WTC11 (cell line): ENCODE results near the gene BFAR. TPM values are rescaled to one million over a fixed set of nuclear protein-coding genes. Genes with fewer than 3 reads are reported as not detected.

Experiments
- ATAC-seq: fragments of 200-7000 bp; cut with Tn5 transposase; 2 replicates; pipeline ENCODE4 v1.10.0; 2021; ENCODE audit warnings: mild to moderate bottlenecking, moderate library complexity
- CTCF ChIA-PET: fragments of 300-600 bp; sonication (Branson Sonifier 250); formaldehyde crosslinking; loops from one replicate; lab custom pipeline; 2021; ENCODE audit warnings: antibody characterized with exemption; lab: Charles Lee
- POLR2A ChIA-PET: fragments of 350-600 bp; sonication (Branson Sonifier 250); formaldehyde crosslinking; loops from one replicate; lab custom pipeline; 2021; ENCODE audit warnings: antibody characterized with exemption; lab: Charles Lee
- DNase-seq: peaks from one replicate; pipeline ENCODE4 v3.0.0; 2021; ENCODE audit warnings: low spot score
- H3K27ac Mint-ChIP-seq: 2 replicates; pipeline ENCODE4 v1.8.0; 2021; ENCODE audit warnings: mixed read lengths
- H3K27me3 Mint-ChIP-seq: 2 replicates; pipeline ENCODE4 v1.8.0; 2021; ENCODE audit warnings: low read depth, mild to moderate bottlenecking, moderate library complexity, mixed read lengths
- H3K36me3 Mint-ChIP-seq: 2 replicates; pipeline ENCODE4 v1.8.0; 2021; ENCODE audit warnings: mixed read lengths
- H3K4me1 Mint-ChIP-seq: 2 replicates; pipeline ENCODE4 v1.8.0; 2022; ENCODE audit warnings: mixed read lengths
- H3K4me3 Mint-ChIP-seq: 2 replicates; pipeline ENCODE4 v1.8.0; 2021; ENCODE audit warnings: mild to moderate bottlenecking, moderate library complexity, mixed read lengths
- H3K9me3 Mint-ChIP-seq: 2 replicates; pipeline ENCODE4 v1.8.0; 2021; ENCODE audit warnings: mixed read lengths
- CREM ChIP-seq: sonication (generic); formaldehyde crosslinking; IDR thresholded peaks from 2 replicates; pipeline ENCODE4 v1.8.1; 2022; ENCODE audit warnings: mild to moderate bottlenecking, missing genetic modification reagents, moderate library complexity
- ESRRA ChIP-seq: sonication (generic); formaldehyde crosslinking; IDR thresholded peaks from 2 replicates; pipeline ENCODE4 v1.8.1; 2022; ENCODE audit warnings: mild to moderate bottlenecking, missing genetic modification reagents, borderline replicate concordance
- ETV6 ChIP-seq: sonication (generic); formaldehyde crosslinking; IDR thresholded peaks from 2 replicates; pipeline ENCODE4 v1.8.1; 2022; ENCODE audit warnings: mild to moderate bottlenecking, missing genetic modification reagents
- FOXK1 ChIP-seq: sonication (generic); formaldehyde crosslinking; IDR thresholded peaks from 2 replicates; pipeline ENCODE4 v1.8.0; 2022; ENCODE audit warnings: mild to moderate bottlenecking, moderate library complexity, missing genetic modification reagents
- FOXP1 ChIP-seq: sonication (generic); formaldehyde crosslinking; IDR thresholded peaks from 2 replicates; pipeline ENCODE4 v1.8.0; 2022; ENCODE audit warnings: missing genetic modification reagents, mild to moderate bottlenecking, moderate library complexity, borderline replicate concordance
- GABPB1 ChIP-seq: sonication (generic); formaldehyde crosslinking; IDR thresholded peaks from 2 replicates; pipeline ENCODE4 v1.8.1; 2023; ENCODE audit warnings: mild to moderate bottlenecking, missing genetic modification reagents
- GTF2I ChIP-seq: fragments of 250-450 bp; sonication (Bioruptor Pico); conservative IDR thresholded peaks from 2 replicates; pipeline ENCODE4 v1.4.0; 2021; ENCODE audit warnings: mild to moderate bottlenecking
- KAT7 ChIP-seq: sonication (generic); formaldehyde crosslinking; IDR thresholded peaks from 2 replicates; pipeline ENCODE4 v1.8.1; 2023; ENCODE audit warnings: missing genetic modification reagents, mild to moderate bottlenecking, borderline replicate concordance
- NFATC4 ChIP-seq: fragments of 250-450 bp; sonication (Bioruptor Pico); IDR thresholded peaks from 2 replicates; pipeline ENCODE4 v1.9.0; 2021; ENCODE audit warnings: mild to moderate bottlenecking
- NFYB ChIP-seq: sonication (generic); formaldehyde crosslinking; conservative IDR thresholded peaks from 2 replicates; pipeline ENCODE4 v1.8.0; 2022; ENCODE audit warnings: low read depth, missing genetic modification reagents
- OVOL2 ChIP-seq: fragments of 250-450 bp; sonication (Bioruptor Pico); IDR thresholded peaks from 2 replicates; pipeline ENCODE4 v1.9.0; 2021; ENCODE audit warnings: mild to moderate bottlenecking, borderline replicate concordance
- SP1 ChIP-seq: sonication (generic); formaldehyde crosslinking; conservative IDR thresholded peaks from 2 replicates; pipeline ENCODE4 v1.8.1; 2022; ENCODE audit warnings: missing genetic modification reagents
- ZBTB21 ChIP-seq: sonication (generic); formaldehyde crosslinking; IDR thresholded peaks from 2 replicates; pipeline ENCODE4 v1.8.1; 2023; ENCODE audit warnings: mild to moderate bottlenecking, missing genetic modification reagents, borderline replicate concordance
- ZNF138 ChIP-seq: sonication (generic); formaldehyde crosslinking; conservative IDR thresholded peaks from 2 replicates; pipeline ENCODE4 v1.8.1; 2022; ENCODE audit warnings: mild to moderate bottlenecking, moderate library complexity, missing genetic modification reagents
- ZNF219 ChIP-seq: sonication (generic); formaldehyde crosslinking; IDR thresholded peaks from 2 replicates; pipeline ENCODE4 v1.8.0; 2023; ENCODE audit warnings: missing genetic modification reagents, mild to moderate bottlenecking, borderline replicate concordance
- ZNF416 ChIP-seq: fragments of 250-450 bp; sonication (Bioruptor Pico); IDR thresholded peaks from 2 replicates; pipeline ENCODE4 v1.9.0; 2021; ENCODE audit warnings: mild to moderate bottlenecking, inconsistent platforms
- ZNF671 ChIP-seq: fragments of 250-450 bp; sonication (Bioruptor Pico); IDR thresholded peaks from 2 replicates; pipeline ENCODE4 v1.8.0; 2021; ENCODE audit warnings: mild to moderate bottlenecking
- total RNA-seq: library from RNA; stranded (reverse); gene quantifications from 3 replicates; pipeline ENCODE4 v1.2.3, GENCODE V29; 2021
- TF ChIP-seq, protein P1 (sequence below): sonication (generic); formaldehyde crosslinking; IDR thresholded peaks from 2 replicates; pipeline ENCODE4 v1.8.0; 2023; ENCODE audit warnings: mild to moderate bottlenecking, missing genetic modification reagents
- TF ChIP-seq, protein P2 (sequence below): sonication (generic); formaldehyde crosslinking; IDR thresholded peaks from 2 replicates; pipeline ENCODE4 v1.8.0; 2022; ENCODE audit warnings: mild to moderate bottlenecking, missing genetic modification reagents
- TF ChIP-seq, protein P3 (sequence below): sonication (generic); formaldehyde crosslinking; IDR thresholded peaks from 2 replicates; pipeline ENCODE4 v1.8.1; 2022; ENCODE audit warnings: mild to moderate bottlenecking, moderate library complexity, missing genetic modification reagents
- TF ChIP-seq, protein P4 (sequence below): sonication (generic); formaldehyde crosslinking; IDR thresholded peaks from 2 replicates; pipeline ENCODE4 v1.8.0; 2023; ENCODE audit warnings: missing genetic modification reagents
- TF ChIP-seq, protein P5 (sequence below): sonication (generic); formaldehyde crosslinking; IDR thresholded peaks from 2 replicates; pipeline ENCODE4 v1.8.0; 2022; ENCODE audit warnings: mild to moderate bottlenecking, missing genetic modification reagents
- TF ChIP-seq, protein P6 (sequence below): sonication (generic); formaldehyde crosslinking; IDR thresholded peaks from 2 replicates; pipeline ENCODE4 v1.8.1; 2022; ENCODE audit warnings: mild to moderate bottlenecking, missing genetic modification reagents, moderate library complexity, borderline replicate concordance
- TF ChIP-seq, protein P7 (sequence below): sonication (generic); formaldehyde crosslinking; IDR thresholded peaks from 2 replicates; pipeline ENCODE4 v1.8.0; 2023; ENCODE audit warnings: missing genetic modification reagents, mild to moderate bottlenecking, borderline replicate concordance

Gene BFAR
- total RNA-seq, 1 experiment from 2014 or later, result 70.3 TPM

DNA sequence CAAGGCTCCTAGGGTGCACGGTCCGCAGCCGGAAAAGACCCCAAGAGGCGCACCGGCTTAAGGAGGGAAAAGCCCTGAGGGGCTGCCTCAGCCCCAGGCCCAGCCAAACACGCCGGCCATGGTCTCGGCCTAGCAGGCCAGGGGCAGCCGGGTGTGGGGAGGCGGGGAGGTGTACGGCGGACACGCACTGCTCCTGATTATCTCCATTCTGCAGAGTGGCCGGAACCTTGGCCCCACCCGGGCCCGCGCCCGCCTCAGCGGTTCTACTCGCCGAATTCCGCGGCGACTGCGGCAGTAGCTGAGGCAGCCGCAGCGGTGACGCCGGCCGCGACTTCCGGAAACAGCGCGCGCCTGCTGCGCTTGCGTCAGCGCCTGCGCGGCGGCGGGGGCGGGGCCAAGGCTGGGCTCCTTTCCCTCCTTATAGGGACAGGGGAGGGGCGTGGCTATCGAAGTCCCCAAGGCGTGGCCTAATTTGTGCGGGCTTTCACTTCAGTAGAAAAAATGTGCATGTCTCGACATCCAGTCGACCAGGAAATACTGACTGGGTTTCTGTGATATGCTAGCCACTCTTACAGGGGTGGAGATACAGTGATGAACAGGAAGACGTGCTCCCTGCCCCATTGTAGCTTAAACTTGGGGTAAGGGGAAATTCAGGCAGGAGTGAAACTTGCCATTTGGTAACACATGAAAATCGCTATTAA is 2.7 kb upstream of the BFAR start, which contains the start of gene PARN:
TSS of gene PARN (minus strand) at position 342 of the 701 bp plus-strand sequence. CDS start at position 207, 135 bp downstream.
- ATAC-seq, result peak; percentile 60
- no peaks in the 10 kb centered on the region for H3K27me3 Mint-ChIP-seq
- H3K4me1 Mint-ChIP-seq, result peaks cover 24% of the 10 kb centered on the region
- no peaks in the 10 kb centered on the region for H3K9me3 Mint-ChIP-seq
- DNase-seq, result peak; percentile 98
- H3K4me3 Mint-ChIP-seq, result peak within 1 kb of the TSS; percentile 95
- H3K27ac Mint-ChIP-seq, result peak within 1 kb of the TSS; percentile 99
- H3K36me3 Mint-ChIP-seq, result peaks cover 31% of the 10 kb centered on the region
- POLR2A ChIA-PET, result interaction anchor here (0.6 to 1.5 kb wide), 4 partner anchors 11 to 755 kb away, joined by 3 to 11 read pairs (median 5); no protein-coding TSS in a partner anchor
- CTCF ChIA-PET, result interaction anchor here (0.6 to 1.1 kb wide), 3 partner anchors 13 to 710 kb away, joined by 3 read pairs; partner anchors contain the start of gene ERCC4
- TF ChIP-seq, protein P1, sequence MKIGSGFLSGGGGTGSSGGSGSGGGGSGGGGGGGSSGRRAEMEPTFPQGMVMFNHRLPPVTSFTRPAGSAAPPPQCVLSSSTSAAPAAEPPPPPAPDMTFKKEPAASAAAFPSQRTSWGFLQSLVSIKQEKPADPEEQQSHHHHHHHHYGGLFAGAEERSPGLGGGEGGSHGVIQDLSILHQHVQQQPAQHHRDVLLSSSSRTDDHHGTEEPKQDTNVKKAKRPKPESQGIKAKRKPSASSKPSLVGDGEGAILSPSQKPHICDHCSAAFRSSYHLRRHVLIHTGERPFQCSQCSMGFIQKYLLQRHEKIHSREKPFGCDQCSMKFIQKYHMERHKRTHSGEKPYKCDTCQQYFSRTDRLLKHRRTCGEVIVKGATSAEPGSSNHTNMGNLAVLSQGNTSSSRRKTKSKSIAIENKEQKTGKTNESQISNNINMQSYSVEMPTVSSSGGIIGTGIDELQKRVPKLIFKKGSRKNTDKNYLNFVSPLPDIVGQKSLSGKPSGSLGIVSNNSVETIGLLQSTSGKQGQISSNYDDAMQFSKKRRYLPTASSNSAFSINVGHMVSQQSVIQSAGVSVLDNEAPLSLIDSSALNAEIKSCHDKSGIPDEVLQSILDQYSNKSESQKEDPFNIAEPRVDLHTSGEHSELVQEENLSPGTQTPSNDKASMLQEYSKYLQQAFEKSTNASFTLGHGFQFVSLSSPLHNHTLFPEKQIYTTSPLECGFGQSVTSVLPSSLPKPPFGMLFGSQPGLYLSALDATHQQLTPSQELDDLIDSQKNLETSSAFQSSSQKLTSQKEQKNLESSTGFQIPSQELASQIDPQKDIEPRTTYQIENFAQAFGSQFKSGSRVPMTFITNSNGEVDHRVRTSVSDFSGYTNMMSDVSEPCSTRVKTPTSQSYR (CRISPR knock-in tag), result no peak
- TF ChIP-seq, protein P2, sequence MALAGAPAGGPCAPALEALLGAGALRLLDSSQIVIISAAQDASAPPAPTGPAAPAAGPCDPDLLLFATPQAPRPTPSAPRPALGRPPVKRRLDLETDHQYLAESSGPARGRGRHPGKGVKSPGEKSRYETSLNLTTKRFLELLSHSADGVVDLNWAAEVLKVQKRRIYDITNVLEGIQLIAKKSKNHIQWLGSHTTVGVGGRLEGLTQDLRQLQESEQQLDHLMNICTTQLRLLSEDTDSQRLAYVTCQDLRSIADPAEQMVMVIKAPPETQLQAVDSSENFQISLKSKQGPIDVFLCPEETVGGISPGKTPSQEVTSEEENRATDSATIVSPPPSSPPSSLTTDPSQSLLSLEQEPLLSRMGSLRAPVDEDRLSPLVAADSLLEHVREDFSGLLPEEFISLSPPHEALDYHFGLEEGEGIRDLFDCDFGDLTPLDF (CRISPR knock-in tag), result peak; percentile 77; the same call in 1 of the 2 replicates
- peak; percentile 83 for TF ChIP-seq SP1 (CRISPR knock-in tag)
- TF ChIP-seq, protein P3, sequence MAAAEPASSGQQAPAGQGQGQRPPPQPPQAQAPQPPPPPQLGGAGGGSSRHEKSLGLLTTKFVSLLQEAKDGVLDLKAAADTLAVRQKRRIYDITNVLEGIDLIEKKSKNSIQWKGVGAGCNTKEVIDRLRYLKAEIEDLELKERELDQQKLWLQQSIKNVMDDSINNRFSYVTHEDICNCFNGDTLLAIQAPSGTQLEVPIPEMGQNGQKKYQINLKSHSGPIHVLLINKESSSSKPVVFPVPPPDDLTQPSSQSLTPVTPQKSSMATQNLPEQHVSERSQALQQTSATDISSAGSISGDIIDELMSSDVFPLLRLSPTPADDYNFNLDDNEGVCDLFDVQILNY, result peak; percentile 70; the same call in 1 of the 2 replicates
- TF ChIP-seq GTF2I (CRISPR knock-in tag), result no peak
- TF ChIP-seq NFATC4 (CRISPR knock-in tag), result peak; percentile 61; the same call in 1 of the 2 replicates
- TF ChIP-seq OVOL2 (CRISPR knock-in tag), result no peak
- no peak for TF ChIP-seq ZNF138 (CRISPR knock-in tag)
- no peak for TF ChIP-seq ZNF671 (CRISPR knock-in tag)
- no peak for TF ChIP-seq ZNF219 (CRISPR knock-in tag)
- TF ChIP-seq NFYB (CRISPR knock-in tag), result no peak
- TF ChIP-seq ETV6, result peak; percentile 83; the same call in 1 of the 2 replicates
- TF ChIP-seq GABPB1 (CRISPR knock-in tag), result peak; percentile 97
- TF ChIP-seq, protein P4, sequence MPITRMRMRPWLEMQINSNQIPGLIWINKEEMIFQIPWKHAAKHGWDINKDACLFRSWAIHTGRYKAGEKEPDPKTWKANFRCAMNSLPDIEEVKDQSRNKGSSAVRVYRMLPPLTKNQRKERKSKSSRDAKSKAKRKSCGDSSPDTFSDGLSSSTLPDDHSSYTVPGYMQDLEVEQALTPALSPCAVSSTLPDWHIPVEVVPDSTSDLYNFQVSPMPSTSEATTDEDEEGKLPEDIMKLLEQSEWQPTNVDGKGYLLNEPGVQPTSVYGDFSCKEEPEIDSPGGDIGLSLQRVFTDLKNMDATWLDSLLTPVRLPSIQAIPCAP, result peak; percentile 53; the same call in 1 of the 2 replicates
- peak; percentile 33; the same call in 1 of the 2 replicates for TF ChIP-seq FOXP1
- TF ChIP-seq ZBTB21, result peak; percentile 94
- peak; percentile 97 for TF ChIP-seq FOXK1
- TF ChIP-seq, protein P5, sequence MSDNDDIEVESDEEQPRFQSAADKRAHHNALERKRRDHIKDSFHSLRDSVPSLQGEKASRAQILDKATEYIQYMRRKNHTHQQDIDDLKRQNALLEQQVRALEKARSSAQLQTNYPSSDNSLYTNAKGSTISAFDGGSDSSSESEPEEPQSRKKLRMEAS (CRISPR knock-in tag), result peak; percentile 62; the same call in 1 of the 2 replicates
- TF ChIP-seq, protein P6, sequence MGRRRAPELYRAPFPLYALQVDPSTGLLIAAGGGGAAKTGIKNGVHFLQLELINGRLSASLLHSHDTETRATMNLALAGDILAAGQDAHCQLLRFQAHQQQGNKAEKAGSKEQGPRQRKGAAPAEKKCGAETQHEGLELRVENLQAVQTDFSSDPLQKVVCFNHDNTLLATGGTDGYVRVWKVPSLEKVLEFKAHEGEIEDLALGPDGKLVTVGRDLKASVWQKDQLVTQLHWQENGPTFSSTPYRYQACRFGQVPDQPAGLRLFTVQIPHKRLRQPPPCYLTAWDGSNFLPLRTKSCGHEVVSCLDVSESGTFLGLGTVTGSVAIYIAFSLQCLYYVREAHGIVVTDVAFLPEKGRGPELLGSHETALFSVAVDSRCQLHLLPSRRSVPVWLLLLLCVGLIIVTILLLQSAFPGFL (CRISPR knock-in tag), result no peak
- TF ChIP-seq, protein P7, sequence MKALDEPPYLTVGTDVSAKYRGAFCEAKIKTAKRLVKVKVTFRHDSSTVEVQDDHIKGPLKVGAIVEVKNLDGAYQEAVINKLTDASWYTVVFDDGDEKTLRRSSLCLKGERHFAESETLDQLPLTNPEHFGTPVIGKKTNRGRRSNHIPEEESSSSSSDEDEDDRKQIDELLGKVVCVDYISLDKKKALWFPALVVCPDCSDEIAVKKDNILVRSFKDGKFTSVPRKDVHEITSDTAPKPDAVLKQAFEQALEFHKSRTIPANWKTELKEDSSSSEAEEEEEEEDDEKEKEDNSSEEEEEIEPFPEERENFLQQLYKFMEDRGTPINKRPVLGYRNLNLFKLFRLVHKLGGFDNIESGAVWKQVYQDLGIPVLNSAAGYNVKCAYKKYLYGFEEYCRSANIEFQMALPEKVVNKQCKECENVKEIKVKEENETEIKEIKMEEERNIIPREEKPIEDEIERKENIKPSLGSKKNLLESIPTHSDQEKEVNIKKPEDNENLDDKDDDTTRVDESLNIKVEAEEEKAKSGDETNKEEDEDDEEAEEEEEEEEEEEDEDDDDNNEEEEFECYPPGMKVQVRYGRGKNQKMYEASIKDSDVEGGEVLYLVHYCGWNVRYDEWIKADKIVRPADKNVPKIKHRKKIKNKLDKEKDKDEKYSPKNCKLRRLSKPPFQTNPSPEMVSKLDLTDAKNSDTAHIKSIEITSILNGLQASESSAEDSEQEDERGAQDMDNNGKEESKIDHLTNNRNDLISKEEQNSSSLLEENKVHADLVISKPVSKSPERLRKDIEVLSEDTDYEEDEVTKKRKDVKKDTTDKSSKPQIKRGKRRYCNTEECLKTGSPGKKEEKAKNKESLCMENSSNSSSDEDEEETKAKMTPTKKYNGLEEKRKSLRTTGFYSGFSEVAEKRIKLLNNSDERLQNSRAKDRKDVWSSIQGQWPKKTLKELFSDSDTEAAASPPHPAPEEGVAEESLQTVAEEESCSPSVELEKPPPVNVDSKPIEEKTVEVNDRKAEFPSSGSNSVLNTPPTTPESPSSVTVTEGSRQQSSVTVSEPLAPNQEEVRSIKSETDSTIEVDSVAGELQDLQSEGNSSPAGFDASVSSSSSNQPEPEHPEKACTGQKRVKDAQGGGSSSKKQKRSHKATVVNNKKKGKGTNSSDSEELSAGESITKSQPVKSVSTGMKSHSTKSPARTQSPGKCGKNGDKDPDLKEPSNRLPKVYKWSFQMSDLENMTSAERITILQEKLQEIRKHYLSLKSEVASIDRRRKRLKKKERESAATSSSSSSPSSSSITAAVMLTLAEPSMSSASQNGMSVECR (CRISPR knock-in tag), result peak; percentile 82; the same call in 1 of the 2 replicates
- peak; percentile 68; the same call in 1 of the 2 replicates for TF ChIP-seq KAT7
- TF ChIP-seq ESRRA (CRISPR knock-in tag), result 0 out of 2 replicates have a peak, but pooled peaks have one; percentile 42
- TF ChIP-seq CREM (CRISPR knock-in tag), result peak; percentile 71; the same call in 1 of the 2 replicates
- peak; percentile 75; the same call in 1 of the 2 replicates for TF ChIP-seq ZNF416 (CRISPR knock-in tag)
